Activated T-cell treated with anti-CD3 and anti-CD28 coated beads, Interleukin-2, amount 50 U/mL, for 48 hours (primary cell): ENCODE data around the gene PSG3.
"Not testable (repeated sequence)": the region's sequence is repeated elsewhere in the genome, so short reads cannot be mapped to it uniquely, and the experiment has no call there.

Experiments used
- DNase-seq, 2 experiments: peaks; one replicate each; pipeline ENCODE4 v3.0.0-alpha.2; 2020

Gene PSG3

GRCh38 chr19:42693760-42694350, 46.4 kb downstream of the PSG3 start:
- peak; percentile 19 for DNase-seq

GRCh38 chr19:42683917-42684513, 56.3 kb downstream of the PSG3 start:
- DNase-seq, result peak; percentile 26 to 28

GRCh38 chr19:42676326-42676725, 64.0 kb downstream of the PSG3 start:
- DNase-seq, result not testable (repeated sequence)

- not testable (repeated sequence) for DNase-seq
These were observed 65.7 kb downstream of the PSG3 start for GRCh38 chr19:42674549-42674948.
